Common myeloid progenitor, CD34-positive (primary cell): ENCODE results near the gene ADGRG7.
A peak's percentile ranks its signal among the peaks of the same experiment; 100 is the strongest.
"Not testable (repeated sequence)": the region's sequence is repeated elsewhere in the genome, so short reads cannot be mapped to it uniquely, and the experiment has no call there.

Experiments used
- CTCF ChIA-PET: fragments of 350-600 bp; sonication (Branson Sonifier 250); formaldehyde crosslinking; loops from one replicate; lab custom pipeline; 2021; ENCODE audit warnings: antibody characterized with exemption; lab: Charles Lee
- POLR2A ChIA-PET: fragments of 350-600 bp; sonication (Branson Sonifier 250); formaldehyde crosslinking; loops from one replicate; lab custom pipeline; 2021; ENCODE audit warnings: antibody characterized with exemption; lab: Charles Lee
- DNase-seq, 3 donors: peaks; one replicate each; pipeline versions ENCODE4 v3.0.0 to v3.0.0-alpha.2; 2013
- H3K27ac ChIP-seq, 2 experiments: 1 replicate in 1 of 2; 2 replicates in 1 of 2; pipeline ENCODE4 v1.7.0; 2013; ENCODE audit warnings: inconsistent platforms in 2 of 2, low read length in 2 of 2, mild to moderate bottlenecking in 2 of 2, low read depth in 1 of 2, moderate library complexity in 1 of 2; ENCODE audit not compliant: severe bottlenecking in 2 of 2, insufficient read depth in 1 of 2, poor library complexity in 1 of 2
- H3K27me3 ChIP-seq, 5 experiments: replicated peaks in 2 of 5; 1 replicate in 3 of 5; 2 replicates in 2 of 5; pipeline versions ENCODE4 v1.6.1 to v1.7.0; 2013; ENCODE audit warnings: low read length in 4 of 5, mild to moderate bottlenecking in 2 of 5, moderate library complexity in 2 of 5, inconsistent platforms in 1 of 5; ENCODE audit not compliant: insufficient read depth in 5 of 5, control insufficient read depth in 4 of 5
- H3K36me3 ChIP-seq, 4 experiments: 1 replicate in 2 of 4; 2 replicates in 2 of 4; pipeline versions ENCODE4 v1.6.1 to v1.7.0; 2013; ENCODE audit warnings: low read length in 3 of 4, control low read depth in 1 of 4, mild to moderate bottlenecking in 1 of 4; ENCODE audit not compliant: control insufficient read depth in 4 of 4, insufficient read depth in 4 of 4
- H3K4me1 ChIP-seq, 4 experiments: 1 replicate in 3 of 4; 2 replicates in 1 of 4; pipeline versions ENCODE4 v1.6.1 to v1.7.1; 2013; ENCODE audit warnings: low read length in 3 of 4, mild to moderate bottlenecking in 3 of 4, control low read depth in 1 of 4, inconsistent platforms in 1 of 4, moderate library complexity in 1 of 4; ENCODE audit not compliant: control insufficient read depth in 4 of 4, insufficient read depth in 4 of 4; ENCODE audit errors: control extremely low read depth in 1 of 4
- H3K4me3 ChIP-seq, 7 experiments: 1 replicate in 4 of 7; 2 replicates in 3 of 7; pipeline versions ENCODE4 v1.5.1 to v1.7.0; 2013; ENCODE audit warnings: mild to moderate bottlenecking in 7 of 7, low read length in 6 of 7, moderate library complexity in 6 of 7, inconsistent platforms in 2 of 7, low read depth in 2 of 7, control low read depth in 1 of 7; ENCODE audit not compliant: insufficient read depth in 4 of 7, control insufficient read depth in 1 of 7; ENCODE audit errors: extremely low read depth in 1 of 7
- H3K9me3 ChIP-seq, 5 experiments: 1 replicate in 4 of 5; 2 replicates in 1 of 5; pipeline versions ENCODE4 v1.6.1 to v1.7.1; 2013; ENCODE audit warnings: low read length in 4 of 5, mild to moderate bottlenecking in 2 of 5, inconsistent platforms in 1 of 5, low read depth in 1 of 5, moderate library complexity in 1 of 5; ENCODE audit not compliant: control insufficient read depth in 4 of 5, insufficient read depth in 2 of 5; ENCODE audit errors: control extremely low read depth in 1 of 5
- WGBS: methylation state at CpG from one replicate; pipeline ENCODE4 v1.1.5; 2013; ENCODE audit not compliant: insufficient coverage; 5-methylcytosine and 5-hydroxymethylcytosine counted together

The ADGRG7 gene

GRCh38 chr3:100656945-100657344 is 47.5 kb downstream of the ADGRG7 start:
- Histone ChIP-seq H3K9me3 (no peaks in the 10 kb centered on the region), H3K27me3 (no peaks in the 10 kb centered on the region), H3K4me3 (no peak overlapping the region), H3K27ac (no peak overlapping the region), H3K4me1 (no peaks in the 10 kb centered on the region), H3K36me3 (no peaks in the 10 kb centered on the region)
- no peak for DNase-seq
- ChIA-PET POLR2A (no interaction called here), CTCF (interaction anchor here (1.1 kb wide), 1 partner anchor 26 kb away, joined by 3 read pairs; no protein-coding TSS in a partner anchor)
- WGBS = no CpG with 5 or more reads among the region's 2 CpGs

- H3K27ac ChIP-seq, H3K4me3 ChIP-seq, DNase-seq, POLR2A ChIA-PET, H3K9me3 ChIP-seq, H3K36me3 ChIP-seq, H3K27me3 ChIP-seq: not testable (repeated sequence)
- CTCF ChIA-PET = interaction anchor here (0.6 to 2.1 kb wide), 2 partner anchors 10 to 20 kb away, joined by 3 to 8 read pairs; no protein-coding TSS in a partner anchor
- peaks cover 2 to 12% (median 4%) of the 10 kb centered on the region in 4 experiments for H3K4me1 ChIP-seq
These were observed 51.9 kb downstream of the ADGRG7 start for GRCh38 chr3:100661294-100661693.

- H3K27me3 ChIP-seq = no peaks in the 10 kb centered on the region
- ChIA-PET POLR2A (no interaction called here), CTCF (no interaction called here)
- no peaks in the 10 kb centered on the region for H3K36me3 ChIP-seq
- H3K4me1 ChIP-seq = peaks cover 2 to 12% (median 4%) of the 10 kb centered on the region in 4 experiments
- H3K27ac ChIP-seq = no peak overlapping the region
- peak overlapping the region in 1 of 7 experiments; percentile 5 for H3K4me3 ChIP-seq
- peak; percentile 14 to 74 (median 61) for DNase-seq
- no CpG with 5 or more reads among the region's 2 CpGs for WGBS
- no peaks in the 10 kb centered on the region for H3K9me3 ChIP-seq
These were observed 52.9 kb downstream of the ADGRG7 start for GRCh38 chr3:100662113-100662823.

GRCh38 chr3:100665230-100665629 is 55.8 kb downstream of the ADGRG7 start:
- peak; percentile 21 to 71 (median 65) for DNase-seq
- ChIA-PET POLR2A (no interaction called here), CTCF (no interaction called here)
- peak overlapping the region in 1 of 2 experiments; percentile 10 for H3K27ac ChIP-seq
- H3K27me3 ChIP-seq = no peaks in the 10 kb centered on the region
- H3K36me3 ChIP-seq = no peaks in the 10 kb centered on the region
- 41% methylated on average over 3 of the region's 7 CpGs for WGBS
- H3K9me3 ChIP-seq = peaks cover 0 to 2% (median 0%) of the 10 kb centered on the region in 5 experiments
- H3K4me1 ChIP-seq = peaks cover 2 to 12% (median 4%) of the 10 kb centered on the region in 4 experiments
- H3K4me3 ChIP-seq = peak overlapping the region in 2 of 7 experiments; percentile 24 to 61

GRCh38 chr3:100666699-100667098 is 57.3 kb downstream of the ADGRG7 start:
- CTCF ChIA-PET, H3K27ac ChIP-seq, H3K36me3 ChIP-seq, DNase-seq, H3K27me3 ChIP-seq, POLR2A ChIA-PET, H3K4me3 ChIP-seq, H3K9me3 ChIP-seq: not testable (repeated sequence)
- peaks cover 2 to 12% (median 4%) of the 10 kb centered on the region in 4 experiments for H3K4me1 ChIP-seq
- 100% methylated on average over 1 of the region's 6 CpGs for WGBS

- H3K9me3 ChIP-seq, H3K36me3 ChIP-seq, H3K27me3 ChIP-seq, POLR2A ChIA-PET, H3K4me3 ChIP-seq, H3K27ac ChIP-seq, DNase-seq: not testable (repeated sequence)
- CTCF ChIA-PET = interaction anchor here (0.8 kb wide), 1 partner anchor 24 kb away, joined by 3 read pairs; no protein-coding TSS in a partner anchor
- WGBS = no CpG with 5 or more reads among the region's 1 CpG
- peaks cover 2 to 12% (median 4%) of the 10 kb centered on the region in 4 experiments for H3K4me1 ChIP-seq
These were observed 57.9 kb downstream of the ADGRG7 start for GRCh38 chr3:100667316-100667715.

GRCh38 chr3:100670995-100671394 is 61.6 kb downstream of the ADGRG7 start:
- H3K36me3 ChIP-seq, H3K4me1 ChIP-seq, H3K9me3 ChIP-seq, DNase-seq, H3K27ac ChIP-seq, H3K27me3 ChIP-seq, POLR2A ChIA-PET, H3K4me3 ChIP-seq: not testable (repeated sequence)
- WGBS = no CpG with 5 or more reads among the region's 2 CpGs
- CTCF ChIA-PET = interaction anchor here (1.0 kb wide), 1 partner anchor 11 kb away, joined by 4 read pairs; no protein-coding TSS in a partner anchor
